ENCODE measurements around the gene TWNK. TPM values are rescaled to one million over a fixed set of nuclear protein-coding genes. Genes with fewer than 3 reads are reported as not detected.

Gene TWNK
- total and polyA plus RNA-seq, 8 donors = 2.3 to 30.8 (median 4.8) TPM; not detected in 1

DNA sequence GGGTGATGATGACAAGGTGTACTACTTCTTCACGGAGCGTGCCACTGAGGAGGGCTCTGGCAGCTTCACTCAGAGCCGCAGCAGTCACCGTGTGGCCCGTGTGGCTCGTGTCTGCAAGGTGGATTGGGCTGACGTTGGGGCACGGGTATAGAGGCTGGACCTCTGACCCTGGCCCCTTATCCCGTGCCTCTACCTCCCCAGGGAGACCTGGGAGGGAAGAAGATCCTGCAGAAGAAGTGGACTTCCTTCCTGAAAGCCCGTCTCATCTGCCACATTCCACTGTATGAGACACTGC, 8.5 kb upstream of the TWNK start:
- Histone ChIP-seq H3K9me3 (no peaks in the 10 kb centered on the region), H3K36me3 (peaks cover 25 to 76% (median 68%) of the 10 kb centered on the region in 4 donors), H3K4me3 (no peak overlapping the region), H3K27me3 (no peaks in the 10 kb centered on the region), H3K27ac (no peak overlapping the region), H3K4me1 (no peaks in the 10 kb centered on the region)
- DNase-seq = no peak
- intact Hi-C loops (cut with DNase I; ENCODE audit: low total_unique reads) = no loop called here
- WGBS, 5 donors = 86 to 94% (median 87%) methylated on average over 2 to 10 of the region's 10 CpGs
- TF ChIP-seq EP300 (IDR thresholded peaks at IDR 0.05) (no peak), POLR2AphosphoS5 (IDR thresholded peaks at IDR 0.05) (no peak), POLR2A (IDR thresholded peaks at IDR 0.05) (no peak)
- TF ChIP-seq, protein P1, sequence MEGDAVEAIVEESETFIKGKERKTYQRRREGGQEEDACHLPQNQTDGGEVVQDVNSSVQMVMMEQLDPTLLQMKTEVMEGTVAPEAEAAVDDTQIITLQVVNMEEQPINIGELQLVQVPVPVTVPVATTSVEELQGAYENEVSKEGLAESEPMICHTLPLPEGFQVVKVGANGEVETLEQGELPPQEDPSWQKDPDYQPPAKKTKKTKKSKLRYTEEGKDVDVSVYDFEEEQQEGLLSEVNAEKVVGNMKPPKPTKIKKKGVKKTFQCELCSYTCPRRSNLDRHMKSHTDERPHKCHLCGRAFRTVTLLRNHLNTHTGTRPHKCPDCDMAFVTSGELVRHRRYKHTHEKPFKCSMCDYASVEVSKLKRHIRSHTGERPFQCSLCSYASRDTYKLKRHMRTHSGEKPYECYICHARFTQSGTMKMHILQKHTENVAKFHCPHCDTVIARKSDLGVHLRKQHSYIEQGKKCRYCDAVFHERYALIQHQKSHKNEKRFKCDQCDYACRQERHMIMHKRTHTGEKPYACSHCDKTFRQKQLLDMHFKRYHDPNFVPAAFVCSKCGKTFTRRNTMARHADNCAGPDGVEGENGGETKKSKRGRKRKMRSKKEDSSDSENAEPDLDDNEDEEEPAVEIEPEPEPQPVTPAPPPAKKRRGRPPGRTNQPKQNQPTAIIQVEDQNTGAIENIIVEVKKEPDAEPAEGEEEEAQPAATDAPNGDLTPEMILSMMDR (IDR thresholded peaks at IDR 0.05) = no peak

DNA sequence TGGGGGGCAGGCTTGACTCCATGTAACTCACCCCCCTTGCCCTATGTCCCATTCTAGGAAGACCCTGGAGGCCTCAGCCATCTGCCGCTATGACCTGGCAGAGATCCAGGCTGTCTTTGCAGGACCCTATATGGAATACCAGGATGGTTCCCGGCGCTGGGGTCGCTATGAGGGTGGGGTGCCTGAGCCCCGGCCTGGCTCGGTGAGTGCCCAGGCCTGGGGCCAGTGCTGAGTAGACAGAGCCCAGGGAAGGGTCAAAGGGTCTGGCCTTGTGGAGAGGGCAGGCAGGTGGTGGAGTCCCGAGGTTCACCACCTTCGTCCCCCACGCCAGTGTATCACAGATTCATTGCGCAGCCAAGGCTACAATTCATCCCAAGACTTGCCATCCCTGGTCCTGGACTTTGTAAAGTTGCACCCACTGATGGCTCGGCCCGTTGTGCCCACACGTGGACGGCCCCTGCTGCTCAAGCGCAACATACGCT, 7.5 kb upstream of the TWNK start:
- no peaks in the 10 kb centered on the region for H3K9me3 ChIP-seq
- TF ChIP-seq, protein P1 (IDR thresholded peaks at IDR 0.05) = no peak
- TF ChIP-seq EP300 (IDR thresholded peaks at IDR 0.05) (no peak), POLR2A (IDR thresholded peaks at IDR 0.05) (no peak), POLR2AphosphoS5 (IDR thresholded peaks at IDR 0.05) (no peak)
- peaks cover 0 to 2% (median under 1%) of the 10 kb centered on the region in 4 donors for H3K4me1 ChIP-seq
- H3K36me3 ChIP-seq = peaks cover 25 to 78% (median 74%) of the 10 kb centered on the region in 4 donors
- H3K27me3 ChIP-seq = no peaks in the 10 kb centered on the region
- peak; percentile 6 to 23 for DNase-seq
- no peak overlapping the region for H3K4me3 ChIP-seq
- H3K27ac ChIP-seq = no peak overlapping the region
- intact Hi-C loops (cut with DNase I; ENCODE audit: low total_unique reads) = no loop called here
- 86 to 96% (median 94%) methylated on average over 15 to 16 of the region's 16 CpGs for WGBS, 5 donors

DNA sequence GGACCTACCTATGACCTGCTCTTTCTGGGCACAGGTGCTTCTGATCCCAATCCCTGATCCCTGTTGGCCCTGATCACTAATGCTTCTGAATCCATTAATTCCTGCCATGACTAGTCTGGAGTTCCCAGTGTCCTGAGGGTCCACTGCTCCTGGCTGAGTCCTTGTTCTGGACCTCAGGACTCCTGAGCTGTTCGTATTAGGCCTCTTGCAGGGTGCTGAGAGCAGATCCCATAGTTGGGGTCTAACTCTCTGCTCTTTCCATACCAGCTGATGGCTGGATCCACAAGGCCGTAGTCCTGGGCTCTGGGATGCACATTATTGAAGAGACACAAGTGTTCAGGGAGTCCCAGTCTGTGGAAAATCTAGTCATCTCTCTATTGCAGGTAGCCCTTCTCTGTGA, 7.0 kb upstream of the TWNK start:
- TF ChIP-seq EP300 (IDR thresholded peaks at IDR 0.05) (no peak), POLR2A (IDR thresholded peaks at IDR 0.05) (no peak), POLR2AphosphoS5 (IDR thresholded peaks at IDR 0.05) (no peak)
- TF ChIP-seq, protein P1 (IDR thresholded peaks at IDR 0.05) = no peak
- WGBS, 5 donors = 86 to 96% (median 90%) methylated on average over 2 of the region's 2 CpGs
- no peak overlapping the region for H3K27ac ChIP-seq
- H3K9me3 ChIP-seq = no peaks in the 10 kb centered on the region
- H3K4me3 ChIP-seq = no peak overlapping the region
- H3K27me3 ChIP-seq = no peaks in the 10 kb centered on the region
- peaks cover 25 to 82% (median 77%) of the 10 kb centered on the region in 4 donors for H3K36me3 ChIP-seq
- H3K4me1 ChIP-seq = peaks cover 0 to 5% (median 3%) of the 10 kb centered on the region in 4 donors
- no peak for DNase-seq
- intact Hi-C loops (cut with DNase I; ENCODE audit: low total_unique reads) = no loop called here

DNA sequence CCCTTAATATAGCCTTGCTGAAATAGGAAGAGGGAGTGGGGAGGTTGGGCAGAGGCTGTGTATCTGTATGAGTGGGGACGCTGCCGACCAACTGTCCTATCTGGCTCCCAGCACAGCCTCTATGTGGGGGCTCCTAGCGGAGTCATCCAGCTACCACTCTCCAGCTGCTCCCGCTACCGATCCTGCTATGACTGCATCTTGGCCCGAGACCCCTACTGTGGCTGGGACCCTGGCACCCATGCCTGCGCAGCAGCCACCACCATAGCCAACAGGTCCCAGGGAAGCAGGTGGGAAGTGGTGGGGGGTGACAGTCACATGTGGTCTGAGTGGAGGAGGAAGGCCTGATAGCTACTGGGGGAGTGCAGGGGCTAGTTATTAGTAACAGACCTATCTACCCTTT, 6.6 kb upstream of the TWNK start:
- no peak for TF ChIP-seq EP300 (IDR thresholded peaks at IDR 0.05)
- TF ChIP-seq, protein P1 (IDR thresholded peaks at IDR 0.05) = no peak
- TF ChIP-seq POLR2AphosphoS5 (IDR thresholded peaks at IDR 0.05) = no peak
- TF ChIP-seq POLR2A (IDR thresholded peaks at IDR 0.05) = no peak
- H3K4me3 ChIP-seq = no peak overlapping the region
- no peaks in the 10 kb centered on the region for H3K27me3 ChIP-seq
- H3K27ac ChIP-seq = no peak overlapping the region
- H3K36me3 ChIP-seq = peaks cover 25 to 86% (median 78%) of the 10 kb centered on the region in 4 donors
- DNase-seq = peak in 1 of 2 donors; percentile 18
- peaks cover 0 to 9% (median 7%) of the 10 kb centered on the region in 4 donors for H3K4me1 ChIP-seq
- 94 to 97% (median 95%) methylated on average over 7 of the region's 7 CpGs for WGBS, 5 donors
- intact Hi-C loops (cut with DNase I; ENCODE audit: low total_unique reads) = no loop called here
- H3K9me3 ChIP-seq = no peaks in the 10 kb centered on the region

Measured in stomach (tissue), 9 donors.